Thoracic aorta (tissue), 2 donors: ENCODE measurements around the gene PRICKLE1. TPM values are rescaled to one million over a fixed set of nuclear protein-coding genes. Genes with fewer than 3 reads are reported as not detected.

ENCODE experiments used
- ATAC-seq: fragments of 150-250 bp; one replicate; pipeline ENCODE4 v1.8.0; 2017; ENCODE audit warnings: low read depth; ENCODE audit not compliant: insufficient number of reproducible peaks, low FRiP score
- DNase-seq: peaks from one replicate; pipeline ENCODE4 v3.0.0-alpha.2; 2020; ENCODE audit warnings: low spot score
- H3K27ac ChIP-seq, 2 donors: fragments of 200-600 bp; sonication (generic); 1 replicate in 1 of 2; 2 replicates in 1 of 2; pipeline ENCODE4 v1.5.1; 2016; ENCODE audit warnings: mild to moderate bottlenecking in 2 of 2, moderate library complexity in 2 of 2
- H3K27me3 ChIP-seq: fragments of 200-600 bp; sonication (generic); replicated peaks from 2 replicates; pipeline ENCODE4 v1.6.0; 2016; ENCODE audit warnings: mild to moderate bottlenecking; ENCODE audit not compliant: insufficient read depth
- H3K36me3 ChIP-seq: fragments of 200-600 bp; sonication (generic); one replicate; pipeline ENCODE4 v1.5.1; 2016
- H3K4me1 ChIP-seq, 2 donors: fragments of 200-600 bp; sonication (generic); 1 replicate in 1 of 2; 2 replicates in 1 of 2; pipeline versions ENCODE4 v1.5.1 to v1.6.0; 2016; ENCODE audit warnings: low read depth in 2 of 2, mild to moderate bottlenecking in 1 of 2; ENCODE audit not compliant: control insufficient read depth in 1 of 2
- H3K4me3 ChIP-seq: fragments of 200-600 bp; sonication (generic); 2 replicates; pipeline ENCODE4 v1.5.1; 2016; ENCODE audit warnings: mild to moderate bottlenecking
- H3K9me3 ChIP-seq: fragments of 200-600 bp; sonication (generic); 2 replicates; pipeline ENCODE4 v1.5.1; 2016
- CTCF ChIP-seq: fragments of 200-600 bp; sonication (generic); IDR thresholded peaks from one replicate; pipeline ENCODE4 v1.5.1; 2019; ENCODE audit warnings: antibody characterized with exemption
- total RNA-seq, 2 donors: library from RNA; depleted of rRNA; stranded (reverse); fragments of >200 nt; gene quantifications; one replicate each; pipeline versions ENCODE4 v1.1.0 to v1.2.3, GENCODE V29; 2016

PRICKLE1 gene
- total RNA-seq, 2 donors from 2014 or later = 3.9 to 11.5 TPM

- Histone ChIP-seq H3K36me3 (no peaks in the 10 kb centered on the region), H3K4me1 (peaks cover 2 to 73% of the 10 kb centered on the region in 2 donors), H3K27me3 (no peaks in the 10 kb centered on the region), H3K9me3 (no peaks in the 10 kb centered on the region), H3K4me3 (no peak overlapping the region), H3K27ac (no peak overlapping the region)
- ATAC-seq (no peak), DNase-seq (no peak)
- no peak for TF ChIP-seq CTCF
Measured at GRCh38 chr12:42582050-42582449, 7.5 kb downstream of the PRICKLE1 start.

GRCh38 chr12:42576374-42576773 lies 13.2 kb downstream of the PRICKLE1 start:
- Histone ChIP-seq H3K27ac (no peak overlapping the region), H3K36me3 (no peaks in the 10 kb centered on the region), H3K4me1 (peaks cover 0 to 43% of the 10 kb centered on the region in 2 donors), H3K9me3 (no peaks in the 10 kb centered on the region), H3K4me3 (no peak overlapping the region), H3K27me3 (no peaks in the 10 kb centered on the region)
- TF ChIP-seq CTCF = no peak
- ATAC-seq = no peak
- DNase-seq = no peak

GRCh38 chr12:42575717-42576116 lies 13.8 kb downstream of the PRICKLE1 start:
- TF ChIP-seq CTCF = no peak
- H3K27me3 ChIP-seq = no peaks in the 10 kb centered on the region
- DNase-seq (no peak), ATAC-seq (no peak)
- no peak overlapping the region for H3K27ac ChIP-seq
- no peaks in the 10 kb centered on the region for H3K36me3 ChIP-seq
- H3K9me3 ChIP-seq = no peaks in the 10 kb centered on the region
- H3K4me1 ChIP-seq = peaks cover 0 to 43% of the 10 kb centered on the region in 2 donors
- no peak overlapping the region for H3K4me3 ChIP-seq

GRCh38 chr12:42574851-42575266 lies 14.7 kb downstream of the PRICKLE1 start:
- Histone ChIP-seq H3K9me3 (no peaks in the 10 kb centered on the region), H3K4me3 (no peak overlapping the region), H3K27ac (no peak overlapping the region), H3K27me3 (no peaks in the 10 kb centered on the region), H3K36me3 (no peaks in the 10 kb centered on the region), H3K4me1 (peaks cover 0 to 43% of the 10 kb centered on the region in 2 donors)
- no peak for TF ChIP-seq CTCF
- ATAC-seq = no peak
- DNase-seq = no peak

GRCh38 chr12:42571327-42572009 lies 18.1 kb downstream of the PRICKLE1 start:
- TF ChIP-seq CTCF = no peak
- Histone ChIP-seq H3K27ac (no peak overlapping the region), H3K9me3 (no peaks in the 10 kb centered on the region), H3K36me3 (no peaks in the 10 kb centered on the region), H3K4me3 (no peak overlapping the region), H3K4me1 (peaks cover 0 to 21% of the 10 kb centered on the region in 2 donors), H3K27me3 (no peaks in the 10 kb centered on the region)
- ATAC-seq (no peak), DNase-seq (no peak)
